K562 (cell line): Measurements from ENCODE around the gene ARHGAP30. TPM values are rescaled to one million over a fixed set of nuclear protein-coding genes. Genes with fewer than 3 reads are reported as not detected.

Experiments
- ARID1B ChIP-seq: fragments of 450-650 bp; IDR thresholded peaks from 2 replicates; pipeline ENCODE4 v1.6.1; 2016; ENCODE audit warnings: antibody characterized with exemption, mild to moderate bottlenecking, inconsistent platforms
- CEBPZ ChIP-seq: fragments of 150-350 bp; IDR thresholded peaks from 2 replicates; pipeline ENCODE4 v1.6.1; 2014; ENCODE audit warnings: low read depth, mild to moderate bottlenecking, low read length, borderline replicate concordance
- CHD1 ChIP-seq: fragments of 200-600 bp; sonication (generic); IDR thresholded peaks from one replicate; pipeline ENCODE4 v1.6.1; 2012; ENCODE audit warnings: mild to moderate bottlenecking, moderate library complexity, low read length, inconsistent platforms
- E4F1 ChIP-seq: fragments of 250-450 bp; sonication (Bioruptor Pico); IDR thresholded peaks from 2 replicates; pipeline ENCODE4 v1.5.0; 2021; ENCODE audit warnings: mild to moderate bottlenecking, borderline replicate concordance
- EGR1 ChIP-seq: fragments of 450-650 bp; conservative IDR thresholded peaks from 2 replicates; pipeline ENCODE4 v1.6.1; 2017; ENCODE audit warnings: mild to moderate bottlenecking
- GABPB2 ChIP-seq: fragments of 250-450 bp; sonication (Bioruptor Pico); conservative IDR thresholded peaks from 2 replicates; pipeline ENCODE4 v1.5.1; 2021; ENCODE audit warnings: mild to moderate bottlenecking
- HINFP ChIP-seq: fragments of 450-650 bp; conservative IDR thresholded peaks from 2 replicates; pipeline ENCODE4 v1.6.1; 2016; ENCODE audit warnings: missing genetic modification characterization, low read depth, mild to moderate bottlenecking, control low read depth, missing compliant biosample characterization
- KAT8 ChIP-seq: fragments of 450-650 bp; IDR thresholded peaks from 2 replicates; pipeline ENCODE4 v1.6.1; 2016; ENCODE audit warnings: low read depth, mild to moderate bottlenecking
- PHF8 ChIP-seq: fragments of 200-600 bp; sonication (generic); IDR thresholded peaks from 2 replicates; pipeline ENCODE4 v1.6.1; 2012; ENCODE audit warnings: mixed run types, mild to moderate bottlenecking, inconsistent platforms, low read length, moderate library complexity, borderline replicate concordance
- SMAD4 ChIP-seq: fragments of 250-450 bp; sonication (Bioruptor Pico); conservative IDR thresholded peaks from 2 replicates; pipeline ENCODE4 v1.8.0; 2021; ENCODE audit warnings: inconsistent platforms, mild to moderate bottlenecking, moderate library complexity
- TFAP4 ChIP-seq: sonication (generic); formaldehyde crosslinking; IDR thresholded peaks from 2 replicates; pipeline ENCODE4 v1.8.0; 2022; ENCODE audit warnings: missing genetic modification reagents, mild to moderate bottlenecking, moderate library complexity, borderline replicate concordance
- ZNF24 ChIP-seq: fragments of 450-650 bp; IDR thresholded peaks from 2 replicates; pipeline ENCODE4 v1.6.1; 2016
- ZNF609 ChIP-seq: sonication (generic); formaldehyde crosslinking; IDR thresholded peaks from 2 replicates; pipeline ENCODE4 v1.8.1; 2023; ENCODE audit warnings: missing genetic modification reagents, mild to moderate bottlenecking, borderline replicate concordance
- polyA plus RNA-seq, 8 experiments: library from polyadenylated mRNA; depleted of rRNA in 4 of 8; stranded (reverse) in 5 of 8; unstranded in 3 of 8; fragments of >200 nt; fragmentation: Nextera tagmentation in 2 of 8; fragmentation: Illumina TruSeq in 1 of 8; extraction: Ambion mirVana in 2 of 8; extraction: Trizol in 1 of 8; gene quantifications; 2 replicates each; pipeline versions ENCODE4 v1.2.1 to v1.2.3, GENCODE V29; 2011 to 2014; ENCODE audit warnings: inconsistent platforms in 1 of 8, missing spikeins in 1 of 8
- total RNA-seq, 7 experiments: library from RNA; depleted of rRNA in 6 of 7; stranded (reverse); fragments of >200 nt in 6 of 7; fragmentation: Illumina TruSeq in 2 of 7; extraction: Trizol in 2 of 7; gene quantifications; 2 replicates each; pipeline versions ENCODE4 v1.2.1 to v1.2.3, GENCODE V29; 2011 to 2021; ENCODE audit warnings: low replicate concordance in 1 of 7

The ARHGAP30 gene
- total and polyA plus RNA-seq, 9 of the 15 experiments (the other 6 are each of a cell fraction or from before 2014, with no cell fraction given): 0.01 to 0.73 (median 0.12) TPM

- TF ChIP-seq ZNF609 (CRISPR knock-in tag): no peak
- TF ChIP-seq GABPB2 (CRISPR knock-in tag): no peak
- peak; percentile 100 for TF ChIP-seq TFAP4 (CRISPR knock-in tag)
- peak; percentile 56; the same call in 1 of the 2 replicates for TF ChIP-seq PHF8
- peak; percentile 87 for TF ChIP-seq SMAD4
- TF ChIP-seq HINFP (tag): no peak
- TF ChIP-seq ZNF24: peak; percentile 24; the same call in 1 of the 2 replicates
- peak; percentile 76 for TF ChIP-seq EGR1
- no peak for TF ChIP-seq KAT8
- peak; percentile 29 for TF ChIP-seq CHD1
- peak; percentile 96 for TF ChIP-seq ARID1B
- no peak for TF ChIP-seq CEBPZ
- no peak for TF ChIP-seq E4F1
These were observed 56.0 kb downstream of the ARHGAP30 start (continued) for GRCh38 chr1:161013488-161014230.
